Stimulated activated CD8-positive, alpha-beta memory T cell treated with anti-CD3 and anti-CD28 coated beads, Interleukin-4, amount 100 ng/mL, for 24 hours (primary cell): ENCODE results near the gene CKMT2.

Experiments
- DNase-seq: peaks from one replicate; pipeline ENCODE4 v3.0.0-alpha.2; 2020; ENCODE audit warnings: low read depth

The CKMT2 gene

GRCh38 chr5:81216152-81216551, 17.0 kb upstream of the CKMT2 start:
- no peak for DNase-seq

GRCh38 chr5:81219389-81219788, 13.7 kb upstream of the CKMT2 start:
- DNase-seq: no peak

GRCh38 chr5:81222285-81222684, 10.8 kb upstream of the CKMT2 start:
- no peak for DNase-seq

- DNase-seq: no peak
Measured at GRCh38 chr5:81225463-81225862, 7.7 kb upstream of the CKMT2 start.

GRCh38 chr5:81226286-81226685, 6.8 kb upstream of the CKMT2 start:
- no peak for DNase-seq

GRCh38 chr5:81226949-81227348, 6.2 kb upstream of the CKMT2 start:
- no peak for DNase-seq

GRCh38 chr5:81228084-81228483, 5.0 kb upstream of the CKMT2 start:
- no peak for DNase-seq

GRCh38 chr5:81230416-81230815, 2.7 kb upstream of the CKMT2 start:
- DNase-seq: no peak

GRCh38 chr5:81232464-81233079, 550 bp upstream of the CKMT2 start:
- DNase-seq: no peak

GRCh38 chr5:81234299-81234698, 1.2 kb downstream of the CKMT2 start:
- DNase-seq: no peak

- no peak for DNase-seq
Measured at GRCh38 chr5:81234801-81235200, 1.7 kb downstream of the CKMT2 start.

GRCh38 chr5:81235287-81236072, 2.4 kb downstream of the CKMT2 start:
- no peak for DNase-seq

GRCh38 chr5:81238460-81238859, 5.3 kb downstream of the CKMT2 start:
- DNase-seq: no peak

GRCh38 chr5:81239613-81240012, 6.5 kb downstream of the CKMT2 start:
- no peak for DNase-seq

- DNase-seq: no peak
Measured at GRCh38 chr5:81241001-81241400, 7.9 kb downstream of the CKMT2 start.

- DNase-seq: no peak
Measured at GRCh38 chr5:81241961-81242648, 9.0 kb downstream of the CKMT2 start.

- no peak for DNase-seq
Measured at GRCh38 chr5:81242906-81243436, 9.8 kb downstream of the CKMT2 start.

- DNase-seq: no peak
Measured at GRCh38 chr5:81244451-81244850, 11.3 kb downstream of the CKMT2 start.

- DNase-seq: no peak
Measured at GRCh38 chr5:81245871-81246235, 12.7 kb downstream of the CKMT2 start.

GRCh38 chr5:81246697-81247096, 13.6 kb downstream of the CKMT2 start:
- DNase-seq: no peak

GRCh38 chr5:81247441-81247972, 14.4 kb downstream of the CKMT2 start:
- no peak for DNase-seq

- DNase-seq: no peak
Measured at GRCh38 chr5:81249240-81249639, 16.1 kb downstream of the CKMT2 start.

GRCh38 chr5:81250004-81250403, 16.9 kb downstream of the CKMT2 start:
- no peak for DNase-seq
